Mesenchymal stem cell (in vitro differentiated cells and primary cell): ENCODE measurements around the gene NPAS3.

Experiments used
- DNase-seq: peaks from one replicate; pipeline ENCODE4 v3.0.0-alpha.2; 2013
- H2AFZ ChIP-seq: one replicate; pipeline ENCODE4 v1.6.1; 2013; ENCODE audit warnings: low read depth, mild to moderate bottlenecking, control low read depth, inconsistent platforms, low read length, moderate library complexity
- H2AK5ac ChIP-seq: 2 replicates; pipeline ENCODE4 v1.6.1; 2013; ENCODE audit warnings: low read length, moderate library complexity, mild to moderate bottlenecking, inconsistent platforms; ENCODE audit not compliant: severe bottlenecking
- H2BK120ac ChIP-seq: one replicate; pipeline ENCODE4 v1.6.1; 2013; ENCODE audit warnings: low read depth, mild to moderate bottlenecking, inconsistent platforms, low read length, moderate library complexity
- H2BK12ac ChIP-seq, 2 experiments: one replicate each; pipeline ENCODE4 v1.6.1; 2013; ENCODE audit warnings: inconsistent platforms in 2 of 2, low read length in 2 of 2, mild to moderate bottlenecking in 2 of 2, moderate library complexity in 2 of 2, control low read depth in 1 of 2
- H2BK15ac ChIP-seq: one replicate; pipeline ENCODE4 v1.6.1; 2013; ENCODE audit warnings: mild to moderate bottlenecking, low read depth, inconsistent platforms; ENCODE audit not compliant: poor library complexity, severe bottlenecking
- H2BK5ac ChIP-seq: 2 replicates; pipeline ENCODE4 v1.6.1; 2013; ENCODE audit warnings: low read depth, mild to moderate bottlenecking, low read length, control low read depth, inconsistent platforms; ENCODE audit not compliant: poor library complexity, severe bottlenecking
- H3K14ac ChIP-seq, 2 experiments: one replicate each; pipeline ENCODE4 v1.6.1; 2013; ENCODE audit warnings: inconsistent platforms in 2 of 2, low read length in 2 of 2, control low read depth in 1 of 2, mild to moderate bottlenecking in 1 of 2, moderate library complexity in 1 of 2
- H3K18ac ChIP-seq, 2 experiments: one replicate each; pipeline ENCODE4 v1.6.1; 2013; ENCODE audit warnings: inconsistent platforms in 2 of 2, low read length in 2 of 2, control low read depth in 1 of 2, low read depth in 1 of 2, mild to moderate bottlenecking in 1 of 2
- H3K23ac ChIP-seq, 2 experiments: one replicate each; pipeline ENCODE4 v1.6.1; 2013; ENCODE audit warnings: inconsistent platforms in 2 of 2, low read length in 2 of 2, mild to moderate bottlenecking in 2 of 2, moderate library complexity in 2 of 2, control low read depth in 1 of 2
- H3K27ac ChIP-seq: 2 replicates; pipeline ENCODE4 v1.5.1; 2013; ENCODE audit warnings: mild to moderate bottlenecking, moderate library complexity, low read length, control low read depth, inconsistent platforms; ENCODE audit not compliant: poor library complexity, severe bottlenecking
- H3K27me3 ChIP-seq, 2 experiments: 2 replicates each; pipeline versions ENCODE4 v1.6.1 to v1.7.0; 2013; ENCODE audit warnings: low read length in 2 of 2, mild to moderate bottlenecking in 2 of 2, moderate library complexity in 2 of 2, control low read depth in 1 of 2, inconsistent platforms in 1 of 2; ENCODE audit not compliant: control insufficient read depth in 1 of 2, insufficient read depth in 1 of 2
- H3K36me3 ChIP-seq, 2 experiments: 2 replicates each; pipeline versions ENCODE4 v1.6.1 to v1.7.0; 2013; ENCODE audit warnings: low read length in 2 of 2, control low read depth in 1 of 2, inconsistent platforms in 1 of 2, low read depth in 1 of 2, mild to moderate bottlenecking in 1 of 2; ENCODE audit not compliant: insufficient read depth in 2 of 2, control insufficient read depth in 1 of 2
- H3K4ac ChIP-seq, 2 experiments: one replicate each; pipeline ENCODE4 v1.6.1; 2013; ENCODE audit warnings: inconsistent platforms in 2 of 2, low read length in 2 of 2, mild to moderate bottlenecking in 2 of 2, moderate library complexity in 2 of 2, control low read depth in 1 of 2, low read depth in 1 of 2
- H3K4me1 ChIP-seq: 2 replicates; pipeline ENCODE4 v1.6.1; 2013; ENCODE audit warnings: low read depth, low read length, control low read depth; ENCODE audit not compliant: control insufficient read depth, insufficient read depth
- H3K4me2 ChIP-seq: 2 replicates; pipeline ENCODE4 v1.6.1; 2013; ENCODE audit warnings: low read length, mild to moderate bottlenecking, inconsistent platforms; ENCODE audit not compliant: poor library complexity, severe bottlenecking
- H3K4me3 ChIP-seq, 2 experiments: 2 replicates each; pipeline versions ENCODE4 v1.5.1 to v1.7.0; 2013; ENCODE audit warnings: low read length in 2 of 2, mild to moderate bottlenecking in 2 of 2, control low read depth in 1 of 2, low read depth in 1 of 2; ENCODE audit not compliant: insufficient read depth in 1 of 2
- H3K79me1 ChIP-seq: replicated peaks from 2 replicates; pipeline ENCODE4 v1.6.1; 2013; ENCODE audit warnings: mild to moderate bottlenecking, control low read depth, low read length, inconsistent platforms; ENCODE audit not compliant: poor library complexity, severe bottlenecking
- H3K9ac ChIP-seq: 2 replicates; pipeline ENCODE4 v1.7.0; 2013; ENCODE audit warnings: mild to moderate bottlenecking, low read length, moderate library complexity
- H3K9me3 ChIP-seq: 2 replicates; pipeline ENCODE4 v1.7.0; 2013; ENCODE audit warnings: mild to moderate bottlenecking, low read length; ENCODE audit not compliant: control insufficient read depth
- H4K8ac ChIP-seq: one replicate; pipeline ENCODE4 v1.6.1; 2013; ENCODE audit warnings: inconsistent platforms, mild to moderate bottlenecking, low read length, moderate library complexity
- H4K91ac ChIP-seq: one replicate; pipeline ENCODE4 v1.6.1; 2013; ENCODE audit warnings: mild to moderate bottlenecking, low read length, inconsistent platforms
- WGBS: methylation state at CpG from one replicate; pipeline ENCODE4 v1.1.7; 2013; ENCODE audit warnings: mixed read lengths; 5-methylcytosine and 5-hydroxymethylcytosine counted together

Gene NPAS3

GRCh38 chr14:33767586-33768457, 829.1 kb downstream of the NPAS3 start:
- H2BK120ac ChIP-seq, result no peak overlapping the region
- no peak overlapping the region for H2BK12ac ChIP-seq
- H3K27me3 ChIP-seq, result no peaks in the 10 kb centered on the region
- peaks cover 2% of the 10 kb centered on the region for H3K4me1 ChIP-seq
- H4K8ac ChIP-seq, result no peak overlapping the region
- no peaks in the 10 kb centered on the region for H3K36me3 ChIP-seq
- no peak overlapping the region for H2AFZ ChIP-seq
- H3K18ac ChIP-seq, result no peak overlapping the region
- H3K27ac ChIP-seq, result no peak overlapping the region
- H3K9me3 ChIP-seq, result no peaks in the 10 kb centered on the region
- H2BK5ac ChIP-seq, result no peak overlapping the region
- DNase-seq, result no peak
- no peak overlapping the region for H3K4me3 ChIP-seq
- H3K4me2 ChIP-seq, result no peak overlapping the region
- no peaks in the 10 kb centered on the region for H3K79me1 ChIP-seq
- no peak overlapping the region for H2AK5ac ChIP-seq
- H3K9ac ChIP-seq, result no peak overlapping the region
- whole genome bisulfite sequencing, result 76% methylated on average over 3 of the region's 7 CpGs
- H2BK15ac ChIP-seq, result no peak overlapping the region
- no peak overlapping the region for H4K91ac ChIP-seq
- H3K14ac ChIP-seq, result no peak overlapping the region
- no peak overlapping the region for H3K4ac ChIP-seq
- H3K23ac ChIP-seq, result no peak overlapping the region

- H3K4ac ChIP-seq, result no peak overlapping the region
- no peak overlapping the region for H3K27ac ChIP-seq
- H3K4me3 ChIP-seq, result no peak overlapping the region
- peaks cover 2% of the 10 kb centered on the region for H3K4me1 ChIP-seq
- no peak overlapping the region for H2AFZ ChIP-seq
- H2BK120ac ChIP-seq, result no peak overlapping the region
- no peaks in the 10 kb centered on the region for H3K27me3 ChIP-seq
- no CpG with 5 or more reads among the region's 1 CpG for WGBS
- H3K9ac ChIP-seq, result no peak overlapping the region
- H2BK12ac ChIP-seq, result no peak overlapping the region
- no peaks in the 10 kb centered on the region for H3K79me1 ChIP-seq
- no peak overlapping the region for H2AK5ac ChIP-seq
- no peak overlapping the region for H3K23ac ChIP-seq
- no peaks in the 10 kb centered on the region for H3K9me3 ChIP-seq
- H2BK15ac ChIP-seq, result no peak overlapping the region
- H3K36me3 ChIP-seq, result no peaks in the 10 kb centered on the region
- H4K8ac ChIP-seq, result no peak overlapping the region
- no peak overlapping the region for H3K18ac ChIP-seq
- H2BK5ac ChIP-seq, result no peak overlapping the region
- no peak overlapping the region for H3K4me2 ChIP-seq
- no peak for DNase-seq
- no peak overlapping the region for H4K91ac ChIP-seq
- H3K14ac ChIP-seq, result no peak overlapping the region
Measured at GRCh38 chr14:33768458-33768830, 829.8 kb downstream of the NPAS3 start.

- Histone ChIP-seq H4K91ac (peak overlapping the region; percentile 15), H3K27ac (no peak overlapping the region), H3K18ac (no peak overlapping the region), H3K4me1 (peaks cover 2% of the 10 kb centered on the region), H2AFZ (no peak overlapping the region), H3K79me1 (no peaks in the 10 kb centered on the region), H3K14ac (peak overlapping the region in 1 of 2 experiments; percentile 49), H3K9me3 (no peaks in the 10 kb centered on the region), H3K4ac (no peak overlapping the region), H3K23ac (no peak overlapping the region), H3K4me2 (no peak overlapping the region), H2BK5ac (no peak overlapping the region), H3K9ac (no peak overlapping the region), H2BK12ac (no peak overlapping the region), H3K4me3 (no peak overlapping the region), H2BK15ac (no peak overlapping the region), H4K8ac (peak overlapping the region; percentile 16), H3K36me3 (no peaks in the 10 kb centered on the region), H2AK5ac (no peak overlapping the region), H3K27me3 (no peaks in the 10 kb centered on the region), H2BK120ac (no peak overlapping the region)
- no peak for DNase-seq
- WGBS, result 84% methylated on average over 8 of the region's 8 CpGs
Measured at GRCh38 chr14:33773205-33774030, 834.7 kb downstream of the NPAS3 start.

- Histone ChIP-seq H4K91ac (peak overlapping the region; percentile 78), H2BK5ac (no peak overlapping the region), H3K4ac (no peak overlapping the region), H3K4me2 (no peak overlapping the region), H3K4me1 (peaks cover 2% of the 10 kb centered on the region), H3K27me3 (no peaks in the 10 kb centered on the region), H3K9ac (no peak overlapping the region), H3K18ac (no peak overlapping the region), H3K36me3 (no peaks in the 10 kb centered on the region), H2BK15ac (no peak overlapping the region), H3K27ac (no peak overlapping the region), H2AK5ac (no peak overlapping the region), H2AFZ (no peak overlapping the region), H4K8ac (no peak overlapping the region), H2BK12ac (no peak overlapping the region), H2BK120ac (no peak overlapping the region), H3K14ac (no peak overlapping the region), H3K79me1 (no peaks in the 10 kb centered on the region), H3K23ac (no peak overlapping the region), H3K9me3 (no peaks in the 10 kb centered on the region), H3K4me3 (no peak overlapping the region)
- WGBS, result 95% methylated on average over 11 of the region's 11 CpGs
- no peak for DNase-seq
Measured at GRCh38 chr14:33774161-33774560, 835.5 kb downstream of the NPAS3 start.
